Measurements from ENCODE around the gene KLK8. TPM values are rescaled to one million over a fixed set of nuclear protein-coding genes. Genes with fewer than 3 reads are reported as not detected.

KLK8 gene
- polyA plus RNA-seq, 1 of the 3 experiments (the other 2 are of a cell fraction) = not detected

- TF ChIP-seq REST (IDR thresholded peaks at IDR 0.05; ENCODE audit: low read depth, low read length) = no peak
Observed at GRCh38 chr19:51031220-51031879, 29.9 kb upstream of the KLK8 start (continued).

- no peaks in the 10 kb centered on the region for H3K9me3 ChIP-seq
- no peak overlapping the region for H2AFZ ChIP-seq (ENCODE audit: low read depth)
- no peak overlapping the region for H3K27ac ChIP-seq (ENCODE audit: low read depth in 2 of 2, low read length in 1 of 2)
- peaks cover 54% of the 10 kb centered on the region for H3K27me3 ChIP-seq (ENCODE audit: insufficient read depth)
- no peaks in the 10 kb centered on the region for H4K20me1 ChIP-seq (ENCODE audit: insufficient read depth)
- no peaks in the 10 kb centered on the region for H3F3A ChIP-seq (replicated peaks; ENCODE audit: insufficient read depth)
- H3K4me1 ChIP-seq (ENCODE audit: control insufficient read depth in 1 of 2, insufficient read depth in 2 of 2, low read depth in 1 of 2, low read length in 1 of 2) = no peaks in the 10 kb centered on the region
- DNase-seq = peak; percentile 12
- H3K9ac ChIP-seq = no peak overlapping the region
- no peak overlapping the region for H3K4me3 ChIP-seq (ENCODE audit: low read depth in 2 of 2, low read length in 1 of 2)
- no peak overlapping the region for H3K4me2 ChIP-seq
- H3K36me3 ChIP-seq (replicated peaks in 1 of 2; ENCODE audit: control insufficient read depth in 1 of 2, insufficient read depth in 2 of 2, low read length in 1 of 2) = no peaks in the 10 kb centered on the region
- no peaks in the 10 kb centered on the region for H3K9me2 ChIP-seq
- POLR2A ChIA-PET = no interaction called here
- TF ChIP-seq RXRA (IDR thresholded peaks at IDR 0.05; ENCODE audit: borderline replicate concordance, low read depth) (no peak), MEF2A (IDR thresholded peaks at IDR 0.05; ENCODE audit: borderline replicate concordance, low read depth) (no peak), RAD21 (IDR thresholded peaks at IDR 0.05; ENCODE audit: low read length) (no peak), PBX3 (IDR thresholded peaks at IDR 0.05) (no peak), CTCF (IDR thresholded peaks at IDR 0.05) (no peak), FOXM1 (IDR thresholded peaks at IDR 0.05; ENCODE audit: low read depth) (no peak)
- no peaks in the 10 kb centered on the region for H3K79me2 ChIP-seq (ENCODE audit: insufficient read depth)
- WGBS (ENCODE audit: low lambda C conversion rate) = 10% methylated on average over 13 of the region's 13 CpGs
- CTCF ChIA-PET = no interaction called here
Observed at GRCh38 chr19:51030631-51031030, 29.2 kb upstream of the KLK8 start.

GRCh38 chr19:51029718-51030117 is 28.3 kb upstream of the KLK8 start:
- H3K4me1 ChIP-seq (ENCODE audit: control insufficient read depth in 1 of 2, insufficient read depth in 2 of 2, low read depth in 1 of 2, low read length in 1 of 2) = no peaks in the 10 kb centered on the region
- no peaks in the 10 kb centered on the region for H3K9me3 ChIP-seq
- no peaks in the 10 kb centered on the region for H3K79me2 ChIP-seq (ENCODE audit: insufficient read depth)
- H3K9me2 ChIP-seq = no peaks in the 10 kb centered on the region
- H3K36me3 ChIP-seq (replicated peaks in 1 of 2; ENCODE audit: control insufficient read depth in 1 of 2, insufficient read depth in 2 of 2, low read length in 1 of 2) = no peaks in the 10 kb centered on the region
- H3K4me3 ChIP-seq (ENCODE audit: low read depth in 2 of 2, low read length in 1 of 2) = no peak overlapping the region
- H2AFZ ChIP-seq (ENCODE audit: low read depth) = no peak overlapping the region
- DNase-seq = peak; percentile 39
- ChIA-PET CTCF (interaction anchor here (1.4 kb wide), 1 partner anchor 12 kb away, joined by 3 read pairs; no protein-coding TSS in a partner anchor), POLR2A (no interaction called here)
- no peak overlapping the region for H3K27ac ChIP-seq (ENCODE audit: low read depth in 2 of 2, low read length in 1 of 2)
- H3K27me3 ChIP-seq (ENCODE audit: insufficient read depth) = peaks cover 56% of the 10 kb centered on the region
- H3F3A ChIP-seq (replicated peaks; ENCODE audit: insufficient read depth) = no peaks in the 10 kb centered on the region
- H4K20me1 ChIP-seq (ENCODE audit: insufficient read depth) = no peaks in the 10 kb centered on the region
- H3K9ac ChIP-seq = no peak overlapping the region
- 10% methylated on average over 2 of the region's 2 CpGs for WGBS (ENCODE audit: low lambda C conversion rate)
- no peak overlapping the region for H3K4me2 ChIP-seq
- no peak for TF ChIP-seq RXRA (IDR thresholded peaks at IDR 0.05; ENCODE audit: borderline replicate concordance, low read depth)
- no peak for TF ChIP-seq EZH2phosphoT487 (IDR thresholded peaks at IDR 0.05; ENCODE audit: borderline replicate concordance, low read depth)
- TF ChIP-seq SMC3 (IDR thresholded peaks at IDR 0.05; ENCODE audit: low read depth, low read length) = no peak
- no peak for TF ChIP-seq FOXJ3 (CRISPR knock-in tag; IDR thresholded peaks at IDR 0.05)
- no peak for TF ChIP-seq YY1 (IDR thresholded peaks at IDR 0.05; ENCODE audit: low read depth)
- no peak for TF ChIP-seq USF1 (IDR thresholded peaks at IDR 0.05; ENCODE audit: borderline replicate concordance, low read depth)
- no peak for TF ChIP-seq GABPA (IDR thresholded peaks at IDR 0.05; ENCODE audit: low read depth)
- TF ChIP-seq FOSL2 (IDR thresholded peaks at IDR 0.05; ENCODE audit: borderline replicate concordance, low read depth) = no peak
- no peak for TF ChIP-seq JUND (IDR thresholded peaks at IDR 0.05)
- TF ChIP-seq POLR2AphosphoS5 (IDR thresholded peaks at IDR 0.05; ENCODE audit: low read depth, low read length) = no peak
- no peak for TF ChIP-seq TCF12 (IDR thresholded peaks at IDR 0.05)
- no peak for TF ChIP-seq SIN3A (IDR thresholded peaks at IDR 0.05; ENCODE audit: borderline replicate concordance, low read depth, low read length)

Measured in SK-N-SH (cell line).